Measurements from ENCODE around the gene IFT80. TPM values are rescaled to one million over a fixed set of nuclear protein-coding genes. Genes with fewer than 3 reads are reported as not detected.
"Not testable (repeated sequence)": the region's sequence is repeated elsewhere in the genome, so short reads cannot be mapped to it uniquely, and the experiment has no call there.

IFT80 gene
- total RNA-seq, 4 donors from 2014 or later: 8.8 to 129 (median 20.9) TPM

GRCh38 chr3:160365869-160366522, 33.0 kb downstream of the IFT80 start:
- no peak overlapping the region for H3K4me3 ChIP-seq
- no peak overlapping the region for H3K27ac ChIP-seq
- DNase-seq: no peak
- no peaks in the 10 kb centered on the region for H3K4me1 ChIP-seq
- H3K9me3 ChIP-seq: no peaks in the 10 kb centered on the region
- no peaks in the 10 kb centered on the region for H3K36me3 ChIP-seq
- TF ChIP-seq POLR2A (IDR thresholded peaks at IDR 0.05) (no peak), CTCF (IDR thresholded peaks at IDR 0.05) (no peak)
- intact Hi-C loops (cut with DNase I; ENCODE audit: low total_unique reads): no loop called here
- H3K27me3 ChIP-seq: no peaks in the 10 kb centered on the region

DNA sequence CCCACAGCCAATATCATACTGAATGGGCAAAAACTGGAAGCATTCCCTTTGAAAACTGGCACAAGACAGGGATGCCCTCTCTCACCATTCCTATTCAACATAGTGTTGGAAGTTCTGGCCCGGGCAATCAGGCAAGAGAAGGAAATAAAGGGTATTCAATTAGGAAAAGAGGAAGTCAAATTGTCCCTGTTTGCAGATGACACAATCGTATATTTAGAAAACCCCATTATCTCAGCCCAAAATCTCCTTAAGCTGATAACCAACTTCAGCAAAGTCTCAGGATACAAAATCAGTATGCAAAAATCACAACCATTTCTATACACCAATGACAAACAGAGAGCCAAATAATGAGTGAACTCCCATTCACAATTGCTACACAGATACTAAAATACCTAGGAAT, 36.1 kb downstream of the IFT80 start:
- H3K27me3 ChIP-seq; DNase-seq; H3K9me3 ChIP-seq; intact Hi-C loops (cut with DNase I; ENCODE audit: low total_unique reads); H3K4me3 ChIP-seq; H3K4me1 ChIP-seq; H3K27ac ChIP-seq; H3K36me3 ChIP-seq: not testable (repeated sequence)

GRCh38 chr3:160355826-160356225, 43.2 kb downstream of the IFT80 start:
- no peaks in the 10 kb centered on the region for H3K27me3 ChIP-seq
- H3K9me3 ChIP-seq: no peaks in the 10 kb centered on the region
- TF ChIP-seq CTCF (IDR thresholded peaks at IDR 0.05) (no peak), POLR2A (IDR thresholded peaks at IDR 0.05) (no peak)
- H3K4me3 ChIP-seq: no peak overlapping the region
- intact Hi-C loops (cut with DNase I; ENCODE audit: low total_unique reads): no loop called here
- H3K27ac ChIP-seq: no peak overlapping the region
- no peaks in the 10 kb centered on the region for H3K4me1 ChIP-seq
- H3K36me3 ChIP-seq: no peaks in the 10 kb centered on the region
- DNase-seq: no peak

DNA sequence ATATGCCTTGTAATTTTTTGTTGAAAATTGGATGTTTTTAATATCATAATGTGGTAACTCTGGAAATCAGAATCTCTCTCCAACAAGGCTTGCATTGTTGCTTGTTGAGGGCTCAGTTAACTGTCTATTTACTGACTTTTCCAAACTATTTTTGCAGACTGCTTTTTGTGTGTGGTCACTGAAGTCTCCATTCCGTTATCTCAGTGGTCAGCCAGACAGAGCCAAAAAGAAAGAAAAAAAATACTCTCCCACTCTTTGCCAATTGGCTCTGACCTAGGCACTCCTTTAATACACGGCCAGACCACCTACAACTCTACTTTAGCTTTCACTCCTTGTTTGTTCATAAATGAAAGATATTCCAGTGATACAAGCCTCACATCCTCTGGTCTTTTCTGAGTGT, 52.5 kb downstream of the IFT80 start:
- Histone ChIP-seq H3K27ac (no peak overlapping the region), H3K9me3 (no peaks in the 10 kb centered on the region), H3K36me3 (no peaks in the 10 kb centered on the region), H3K27me3 (no peaks in the 10 kb centered on the region), H3K4me1 (no peaks in the 10 kb centered on the region), H3K4me3 (no peak overlapping the region)
- TF ChIP-seq POLR2A (IDR thresholded peaks at IDR 0.05): no peak
- TF ChIP-seq CTCF (IDR thresholded peaks at IDR 0.05): no peak
- intact Hi-C loops (cut with DNase I; ENCODE audit: low total_unique reads): no loop called here
- no peak for DNase-seq

DNA sequence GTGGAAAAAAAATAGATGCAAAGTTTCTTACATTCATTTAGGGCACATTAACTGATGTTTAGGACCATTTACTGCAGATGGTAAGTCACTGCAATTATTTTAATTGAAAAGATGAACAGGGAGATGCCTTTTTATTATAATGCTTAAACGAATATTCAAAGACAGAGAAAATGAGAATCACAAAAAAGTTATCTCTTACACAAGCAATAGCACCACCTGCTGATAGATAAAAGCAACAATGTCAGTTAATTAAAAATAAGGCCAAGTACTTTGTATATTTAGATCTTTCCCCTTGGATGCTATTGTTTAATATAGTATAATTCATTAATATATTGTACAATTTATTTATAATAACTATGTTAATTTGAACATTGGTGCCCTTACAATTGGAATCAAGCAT, 55.9 kb downstream of the IFT80 start:
- DNase-seq: no peak
- Histone ChIP-seq H3K27me3 (no peaks in the 10 kb centered on the region), H3K4me3 (no peak overlapping the region), H3K9me3 (no peaks in the 10 kb centered on the region), H3K4me1 (no peaks in the 10 kb centered on the region), H3K36me3 (no peaks in the 10 kb centered on the region), H3K27ac (no peak overlapping the region)
- intact Hi-C loops (cut with DNase I; ENCODE audit: low total_unique reads): no loop called here
- no peak for TF ChIP-seq POLR2A (IDR thresholded peaks at IDR 0.05)
- TF ChIP-seq CTCF (IDR thresholded peaks at IDR 0.05): peak; percentile 31 to 38 (median 34)

DNA sequence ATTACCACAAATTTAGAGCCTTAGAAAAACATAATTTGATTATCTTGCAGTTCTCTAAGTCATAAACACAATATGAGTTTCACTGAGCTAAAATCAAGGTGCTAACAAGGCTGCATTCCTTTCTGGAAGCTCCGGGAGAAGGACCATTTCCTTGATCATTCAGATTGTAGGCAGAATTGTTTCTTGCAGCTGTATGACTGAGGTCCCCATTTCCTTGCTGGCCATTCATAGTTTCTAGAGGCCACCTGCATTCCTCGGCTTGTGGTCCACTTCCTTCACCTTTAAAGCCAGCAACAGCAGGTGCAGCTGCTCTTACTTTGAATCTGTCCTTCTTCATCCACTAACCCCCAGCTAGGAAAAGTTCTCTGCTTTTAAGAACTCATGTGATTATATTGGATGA, 58.7 kb downstream of the IFT80 start:
- intact Hi-C loops (cut with DNase I; ENCODE audit: low total_unique reads): no loop called here
- TF ChIP-seq CTCF (IDR thresholded peaks at IDR 0.05) (no peak), POLR2A (IDR thresholded peaks at IDR 0.05) (no peak)
- DNase-seq: no peak
- Histone ChIP-seq H3K36me3 (no peaks in the 10 kb centered on the region), H3K27me3 (no peaks in the 10 kb centered on the region), H3K9me3 (no peaks in the 10 kb centered on the region), H3K27ac (no peak overlapping the region), H3K4me3 (no peak overlapping the region), H3K4me1 (no peaks in the 10 kb centered on the region)

Measured in uterus (tissue), 4 donors.